DND-41 (cell line): ENCODE data around the gene SETBP1.

Experiments used
- ATAC-seq: fragments of 200-7000 bp; cut with Tn5 transposase; 3 replicates; pipeline ENCODE4 v1.9.1; 2021; ENCODE audit warnings: low read depth; ENCODE audit not compliant: insufficient read depth
- DNase-seq: peaks from one replicate; pipeline ENCODE4 v3.0.0-alpha.2; 2020
- H2AFZ ChIP-seq: 2 replicates; pipeline ENCODE4 v1.6.0; 2012; ENCODE audit warnings: low read depth, low read length
- H3K27ac ChIP-seq: 2 replicates; pipeline ENCODE4 v1.5.1; 2012; ENCODE audit warnings: low read length, inconsistent platforms
- H3K27me3 ChIP-seq: fragments of 200-600 bp; sonication (generic); 2 replicates; pipeline ENCODE4 v1.6.0; 2012; ENCODE audit warnings: low read length, mild to moderate bottlenecking, inconsistent platforms; ENCODE audit not compliant: insufficient read depth, poor library complexity
- H3K36me3 ChIP-seq: 2 replicates; pipeline ENCODE4 v1.5.1; 2012; ENCODE audit warnings: low read length, inconsistent platforms; ENCODE audit not compliant: insufficient read depth
- H3K4me1 ChIP-seq: 2 replicates; pipeline ENCODE4 v1.5.1; 2012; ENCODE audit warnings: mild to moderate bottlenecking, low read length; ENCODE audit not compliant: insufficient read depth
- H3K4me2 ChIP-seq: 2 replicates; pipeline ENCODE4 v1.6.0; 2012; ENCODE audit warnings: mild to moderate bottlenecking, moderate library complexity, low read length, inconsistent platforms; ENCODE audit not compliant: insufficient read depth
- H3K4me3 ChIP-seq, 2 experiments: fragments of 200-600 bp in 1 of 2; shearing (Covaris generic) in 1 of 2; 2 replicates each; pipeline ENCODE4 v1.5.1; 2012 to 2016; ENCODE audit warnings: inconsistent platforms in 2 of 2, low read length in 2 of 2, mild to moderate bottlenecking in 2 of 2, low read depth in 1 of 2, moderate library complexity in 1 of 2
- H3K79me2 ChIP-seq: 2 replicates; pipeline ENCODE4 v1.6.0; 2012; ENCODE audit warnings: low read length, inconsistent platforms; ENCODE audit not compliant: insufficient read depth
- H3K9ac ChIP-seq: 2 replicates; pipeline ENCODE4 v1.6.0; 2012; ENCODE audit warnings: low read depth, mild to moderate bottlenecking, inconsistent platforms, low read length, moderate library complexity
- H3K9me3 ChIP-seq: 2 replicates; pipeline ENCODE4 v1.5.1; 2012; ENCODE audit warnings: low read length, moderate library complexity, mild to moderate bottlenecking, inconsistent platforms; ENCODE audit not compliant: insufficient read depth, severe bottlenecking
- H4K20me1 ChIP-seq: 2 replicates; pipeline ENCODE4 v1.6.0; 2012; ENCODE audit warnings: low read length; ENCODE audit not compliant: insufficient read depth
- CTCF ChIP-seq: IDR thresholded peaks from 2 replicates; pipeline ENCODE4 v1.5.1; 2012; ENCODE audit warnings: borderline replicate concordance, low read length, moderate library complexity, mild to moderate bottlenecking; ENCODE audit not compliant: poor library complexity, severe bottlenecking; ENCODE audit errors: extremely low read depth
- EZH2 ChIP-seq: IDR thresholded peaks from 3 replicates; pipeline ENCODE4 v1.6.1; 2012; ENCODE audit warnings: borderline replicate concordance, low read depth, mild to moderate bottlenecking, moderate library complexity, low read length, inconsistent platforms; ENCODE audit not compliant: severe bottlenecking

SETBP1 gene

GRCh38 chr18:44862112-44862511, 181.4 kb downstream of the SETBP1 start:
- H3K36me3 ChIP-seq = no peaks in the 10 kb centered on the region
- H3K4me3 ChIP-seq = no peak overlapping the region
- H2AFZ ChIP-seq = no peak overlapping the region
- H3K4me1 ChIP-seq = peaks cover 4% of the 10 kb centered on the region; the same call in 1 of the 2 replicates
- no peak for TF ChIP-seq EZH2
- TF ChIP-seq CTCF = no peak
- no peak overlapping the region for H3K9ac ChIP-seq
- no peaks in the 10 kb centered on the region for H3K27me3 ChIP-seq
- no peaks in the 10 kb centered on the region for H3K9me3 ChIP-seq
- H3K4me2 ChIP-seq = no peak overlapping the region
- H3K27ac ChIP-seq = no peak overlapping the region
- H3K79me2 ChIP-seq = no peaks in the 10 kb centered on the region
- no peaks in the 10 kb centered on the region for H4K20me1 ChIP-seq
- no peak for DNase-seq
- no peak for ATAC-seq

- Histone ChIP-seq H3K4me1 (peaks cover 4% of the 10 kb centered on the region; the same call in 1 of the 2 replicates), H2AFZ (no peak overlapping the region), H3K27me3 (no peaks in the 10 kb centered on the region), H3K9me3 (no peaks in the 10 kb centered on the region), H3K4me3 (no peak overlapping the region), H3K79me2 (no peaks in the 10 kb centered on the region), H3K9ac (no peak overlapping the region), H4K20me1 (no peaks in the 10 kb centered on the region), H3K27ac (no peak overlapping the region), H3K36me3 (no peaks in the 10 kb centered on the region), H3K4me2 (no peak overlapping the region)
- TF ChIP-seq CTCF = no peak
- no peak for TF ChIP-seq EZH2
- no peak for DNase-seq
- ATAC-seq = no peak
These were observed 185.4 kb downstream of the SETBP1 start for GRCh38 chr18:44866103-44866502.

- Histone ChIP-seq H3K9ac (no peak overlapping the region), H3K4me1 (no peaks in the 10 kb centered on the region), H3K4me3 (no peak overlapping the region), H3K9me3 (no peaks in the 10 kb centered on the region), H3K27ac (no peak overlapping the region), H3K27me3 (no peaks in the 10 kb centered on the region), H3K79me2 (no peaks in the 10 kb centered on the region), H3K36me3 (no peaks in the 10 kb centered on the region), H2AFZ (no peak overlapping the region), H4K20me1 (no peaks in the 10 kb centered on the region), H3K4me2 (no peak overlapping the region)
- DNase-seq (no peak), ATAC-seq (no peak)
- TF ChIP-seq EZH2 (no peak), CTCF (no peak)
These were observed 188.8 kb downstream of the SETBP1 start for GRCh38 chr18:44869533-44869932.
